OCI-LY7 (cell line): ENCODE results near the gene CER1. TPM values are rescaled to one million over a fixed set of nuclear protein-coding genes. Genes with fewer than 3 reads are reported as not detected.

ENCODE experiments used
- BruUV-seq: library from RNA; stranded (reverse); fragments of 400-500 nt; replicated peaks from 2 replicates; lab custom pipeline; 2021; lab: Mats Ljungman, UMichigan
- CTCF ChIA-PET: fragments of 300-600 bp; sonication (Branson Sonifier 250); formaldehyde crosslinking; loops from one replicate; lab custom pipeline; 2022; ENCODE audit warnings: antibody characterized with exemption; ENCODE audit not compliant: unreplicated experiment; lab: Charles Lee
- POLR2A ChIA-PET: fragments of 300-600 bp; sonication (Branson Sonifier 250); formaldehyde crosslinking; loops from one replicate; lab custom pipeline; 2022; ENCODE audit warnings: antibody characterized with exemption; lab: Charles Lee
- DNase-seq: peaks from one replicate; pipeline ENCODE4 v3.0.0-alpha.2; 2015; ENCODE audit warnings: low spot score
- H2AFZ ChIP-seq: fragments of 200-600 bp; sonication (generic), shearing (Covaris generic); 2 replicates; pipeline ENCODE4 v1.6.1; 2014; ENCODE audit warnings: mild to moderate bottlenecking, antibody characterized with exemption, low read length, moderate library complexity
- H3K27ac ChIP-seq: fragments of 200-600 bp; sonication (generic); 2 replicates; pipeline ENCODE4 v1.5.1; 2014; ENCODE audit warnings: mixed run types, low read depth, mild to moderate bottlenecking, moderate library complexity, low read length, inconsistent platforms; ENCODE audit not compliant: poor library complexity, severe bottlenecking
- H3K36me3 ChIP-seq: fragments of 200-600 bp; sonication (generic); 2 replicates; pipeline ENCODE4 v1.6.1; 2014; ENCODE audit warnings: mild to moderate bottlenecking, antibody characterized with exemption, low read length, moderate library complexity, mixed read lengths; ENCODE audit not compliant: insufficient read depth
- H3K4me1 ChIP-seq: fragments of 200-600 bp; sonication (generic); 2 replicates; pipeline ENCODE4 v1.5.1; 2014; ENCODE audit warnings: mild to moderate bottlenecking, low read length; ENCODE audit not compliant: insufficient read depth, poor library complexity, severe bottlenecking
- H3K4me2 ChIP-seq: fragments of 200-600 bp; sonication (generic); 2 replicates; pipeline ENCODE4 v1.6.1; 2014; ENCODE audit warnings: mild to moderate bottlenecking, low read length
- H3K4me3 ChIP-seq: fragments of 200-600 bp; sonication (generic); 2 replicates; pipeline ENCODE4 v1.5.1; 2014; ENCODE audit warnings: mild to moderate bottlenecking, low read depth, low read length; ENCODE audit not compliant: poor library complexity, severe bottlenecking
- H3K79me2 ChIP-seq: fragments of 200-600 bp; sonication (generic); 2 replicates; pipeline ENCODE4 v1.6.1; 2016; ENCODE audit warnings: low read depth, mild to moderate bottlenecking, low read length, moderate library complexity, mixed read lengths; ENCODE audit not compliant: insufficient read depth
- H3K9me2 ChIP-seq: fragments of 200-600 bp; sonication (generic); 2 replicates; pipeline ENCODE4 v1.6.1; 2016; ENCODE audit warnings: mild to moderate bottlenecking, low read length, mixed read lengths; ENCODE audit not compliant: insufficient read depth
- H3K9me3 ChIP-seq: fragments of 200-600 bp; sonication (generic); 2 replicates; pipeline ENCODE4 v1.6.1; 2014; ENCODE audit warnings: mild to moderate bottlenecking, mixed run types, low read length, mixed read lengths
- H4K20me1 ChIP-seq: fragments of 200-600 bp; sonication (generic); 2 replicates; pipeline ENCODE4 v1.6.1; 2014; ENCODE audit warnings: mild to moderate bottlenecking, antibody characterized with exemption, low read length, moderate library complexity, mixed read lengths; ENCODE audit not compliant: insufficient read depth
- EZH2phosphoT487 ChIP-seq: fragments of 200-600 bp; sonication (generic); IDR thresholded peaks from 2 replicates; pipeline ENCODE4 v1.6.1; 2018; ENCODE audit warnings: low read depth, borderline replicate concordance, mild to moderate bottlenecking, mixed run types, antibody characterized with exemption, low read length, moderate library complexity, mixed read lengths
- intact Hi-C: fragments of 100-400 bp; cut with micrococcal nuclease; formaldehyde crosslinking; loops from one replicate; pipeline ENCODE4 v1.10.0; 2022; ENCODE audit not compliant: unreplicated experiment
- total RNA-seq, 2 experiments: library from RNA; depleted of rRNA in 1 of 2; stranded (reverse); fragments of >200 nt in 1 of 2; shearing (Covaris generic) in 1 of 2; gene quantifications; 2 replicates each; pipeline ENCODE4 v1.2.3, GENCODE V29; 2014 to 2022
- TF ChIP-seq, protein P1 (sequence below): fragments of 200-600 bp; sonication (generic); conservative IDR thresholded peaks from 2 replicates; pipeline ENCODE4 v1.5.1; 2014; ENCODE audit warnings: mild to moderate bottlenecking, antibody characterized with exemption, low read length, moderate library complexity, mixed read lengths

The CER1 gene
- total RNA-seq, 2 experiments from 2014 or later, result not detected

DNA sequence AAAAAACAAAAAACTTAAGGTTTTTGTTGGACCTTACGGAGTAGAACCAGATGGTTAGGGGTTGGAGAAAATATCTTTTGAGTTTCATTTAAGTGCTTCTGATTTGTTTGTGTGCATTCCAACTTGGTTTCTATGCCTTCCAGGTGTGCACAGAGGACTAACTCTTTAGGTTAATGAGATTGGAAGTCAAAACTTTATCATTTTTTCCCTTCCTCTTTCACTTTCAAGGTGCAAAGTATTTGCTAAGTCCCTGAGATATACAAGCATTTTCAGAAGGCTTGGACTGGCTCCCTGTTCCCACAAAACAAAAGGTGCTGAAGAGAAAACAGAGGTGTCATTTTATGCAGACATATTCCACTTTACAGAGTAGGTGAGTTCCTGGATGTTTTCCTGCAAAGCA, 30.3 kb upstream of the CER1 start:
- Histone ChIP-seq H3K4me1 (no peaks in the 10 kb centered on the region), H3K4me2 (no peak overlapping the region), H2AFZ (no peak overlapping the region), H3K4me3 (no peak overlapping the region), H4K20me1 (no peaks in the 10 kb centered on the region), H3K9me3 (no peaks in the 10 kb centered on the region), H3K9me2 (no peaks in the 10 kb centered on the region), H3K36me3 (no peaks in the 10 kb centered on the region), H3K79me2 (no peaks in the 10 kb centered on the region), H3K27ac (no peak overlapping the region)
- ChIA-PET CTCF (no interaction called here), POLR2A (no interaction called here)
- DNase-seq, result no peak
- BruUV-seq, result no TSS peak
- intact Hi-C loops, result no loop called here
- TF ChIP-seq, protein P1, sequence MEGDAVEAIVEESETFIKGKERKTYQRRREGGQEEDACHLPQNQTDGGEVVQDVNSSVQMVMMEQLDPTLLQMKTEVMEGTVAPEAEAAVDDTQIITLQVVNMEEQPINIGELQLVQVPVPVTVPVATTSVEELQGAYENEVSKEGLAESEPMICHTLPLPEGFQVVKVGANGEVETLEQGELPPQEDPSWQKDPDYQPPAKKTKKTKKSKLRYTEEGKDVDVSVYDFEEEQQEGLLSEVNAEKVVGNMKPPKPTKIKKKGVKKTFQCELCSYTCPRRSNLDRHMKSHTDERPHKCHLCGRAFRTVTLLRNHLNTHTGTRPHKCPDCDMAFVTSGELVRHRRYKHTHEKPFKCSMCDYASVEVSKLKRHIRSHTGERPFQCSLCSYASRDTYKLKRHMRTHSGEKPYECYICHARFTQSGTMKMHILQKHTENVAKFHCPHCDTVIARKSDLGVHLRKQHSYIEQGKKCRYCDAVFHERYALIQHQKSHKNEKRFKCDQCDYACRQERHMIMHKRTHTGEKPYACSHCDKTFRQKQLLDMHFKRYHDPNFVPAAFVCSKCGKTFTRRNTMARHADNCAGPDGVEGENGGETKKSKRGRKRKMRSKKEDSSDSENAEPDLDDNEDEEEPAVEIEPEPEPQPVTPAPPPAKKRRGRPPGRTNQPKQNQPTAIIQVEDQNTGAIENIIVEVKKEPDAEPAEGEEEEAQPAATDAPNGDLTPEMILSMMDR, result no peak
- no peak for TF ChIP-seq EZH2phosphoT487

DNA sequence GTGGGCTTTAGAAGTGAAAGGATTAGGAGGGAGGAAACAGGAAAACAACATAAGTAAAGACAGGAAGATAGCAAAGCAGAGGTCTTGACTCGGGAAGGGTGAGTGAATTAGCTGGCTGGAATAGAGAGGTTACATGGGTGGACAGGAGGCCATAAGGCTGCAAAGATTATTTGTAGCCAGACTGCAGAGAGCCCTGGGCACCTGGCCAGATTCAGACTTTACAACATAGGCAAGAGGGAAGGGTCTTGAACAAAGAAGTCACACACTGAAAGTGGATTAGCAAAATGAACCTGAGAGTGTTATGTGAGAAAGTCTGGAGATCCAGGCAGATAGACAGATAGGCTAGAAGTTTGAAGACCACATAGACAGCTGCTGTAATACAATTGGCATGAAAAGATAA, 29.7 kb upstream of the CER1 start:
- no peaks in the 10 kb centered on the region for H3K4me1 ChIP-seq
- no peaks in the 10 kb centered on the region for H3K79me2 ChIP-seq
- TF ChIP-seq, protein P1, result no peak
- no peak for TF ChIP-seq EZH2phosphoT487
- no peaks in the 10 kb centered on the region for H4K20me1 ChIP-seq
- BruUV-seq, result no TSS peak
- ChIA-PET POLR2A (no interaction called here), CTCF (no interaction called here)
- intact Hi-C loops, result no loop called here
- no peak overlapping the region for H3K4me3 ChIP-seq
- H3K27ac ChIP-seq, result no peak overlapping the region
- H3K4me2 ChIP-seq, result no peak overlapping the region
- no peaks in the 10 kb centered on the region for H3K9me2 ChIP-seq
- no peak for DNase-seq
- no peaks in the 10 kb centered on the region for H3K9me3 ChIP-seq
- no peak overlapping the region for H2AFZ ChIP-seq
- no peaks in the 10 kb centered on the region for H3K36me3 ChIP-seq

DNA sequence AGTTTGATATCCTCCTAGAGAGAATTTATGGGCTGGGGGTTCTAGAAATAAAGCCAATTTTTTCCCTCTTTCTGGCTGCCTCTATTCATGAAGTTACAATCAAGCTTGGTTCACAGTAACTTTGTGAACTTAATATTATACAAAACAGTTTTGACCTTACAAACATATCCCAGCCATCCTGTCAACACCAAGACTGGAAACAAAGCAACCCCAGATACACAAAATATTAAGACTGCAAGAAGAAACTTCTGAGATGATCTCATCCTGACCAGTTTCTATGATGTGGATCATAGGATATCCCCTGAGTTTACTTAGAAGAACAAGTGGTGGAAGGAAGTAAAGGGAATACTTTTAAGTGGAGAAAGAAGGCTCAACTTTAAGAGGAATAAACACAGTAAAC, 28.3 kb upstream of the CER1 start:
- DNase-seq, result no peak
- ChIA-PET POLR2A (interaction anchor here (0.5 to 1.8 kb wide), 2 partner anchors 16 to 256 kb away, joined by 5 read pairs; no protein-coding TSS in a partner anchor), CTCF (no interaction called here)
- Histone ChIP-seq H3K9me3 (no peaks in the 10 kb centered on the region), H3K4me1 (no peaks in the 10 kb centered on the region), H4K20me1 (no peaks in the 10 kb centered on the region), H3K9me2 (no peaks in the 10 kb centered on the region), H3K4me2 (no peak overlapping the region), H3K79me2 (no peaks in the 10 kb centered on the region), H3K36me3 (no peaks in the 10 kb centered on the region), H2AFZ (no peak overlapping the region), H3K27ac (no peak overlapping the region), H3K4me3 (no peak overlapping the region)
- BruUV-seq, result no TSS peak
- TF ChIP-seq EZH2phosphoT487, result no peak
- TF ChIP-seq, protein P1, result no peak
- intact Hi-C loops, result no loop called here
